Fibroblast of the aortic adventitia (primary cell): ENCODE measurements around the gene VPS35. TPM values are rescaled to one million over a fixed set of nuclear protein-coding genes. Genes with fewer than 3 reads are reported as not detected.

ENCODE experiments used
- DNase-seq: peaks from one replicate; pipeline ENCODE4 v3.0.0-alpha.2; 2010; ENCODE audit warnings: low read depth
- H3K4me3 ChIP-seq: 2 replicates; pipeline ENCODE4 v1.5.1; 2011; ENCODE audit warnings: low read depth, mild to moderate bottlenecking, control low read depth, low read length, moderate library complexity
- total RNA-seq: library from RNA; depleted of rRNA; stranded (reverse); fragments of >200 nt; gene quantifications from 2 replicates; pipeline ENCODE4 v1.2.3, GENCODE V29; 2012; ENCODE audit warnings: low replicate concordance
- TF ChIP-seq, protein P1 (sequence below): IDR thresholded peaks from 2 replicates; pipeline ENCODE4 v1.5.1; 2011; ENCODE audit warnings: mild to moderate bottlenecking, low read length, control low read depth, inconsistent platforms; ENCODE audit not compliant: insufficient read depth

The VPS35 gene
- total RNA-seq, result 154 and 347 TPM in 2 replicates

DNA sequence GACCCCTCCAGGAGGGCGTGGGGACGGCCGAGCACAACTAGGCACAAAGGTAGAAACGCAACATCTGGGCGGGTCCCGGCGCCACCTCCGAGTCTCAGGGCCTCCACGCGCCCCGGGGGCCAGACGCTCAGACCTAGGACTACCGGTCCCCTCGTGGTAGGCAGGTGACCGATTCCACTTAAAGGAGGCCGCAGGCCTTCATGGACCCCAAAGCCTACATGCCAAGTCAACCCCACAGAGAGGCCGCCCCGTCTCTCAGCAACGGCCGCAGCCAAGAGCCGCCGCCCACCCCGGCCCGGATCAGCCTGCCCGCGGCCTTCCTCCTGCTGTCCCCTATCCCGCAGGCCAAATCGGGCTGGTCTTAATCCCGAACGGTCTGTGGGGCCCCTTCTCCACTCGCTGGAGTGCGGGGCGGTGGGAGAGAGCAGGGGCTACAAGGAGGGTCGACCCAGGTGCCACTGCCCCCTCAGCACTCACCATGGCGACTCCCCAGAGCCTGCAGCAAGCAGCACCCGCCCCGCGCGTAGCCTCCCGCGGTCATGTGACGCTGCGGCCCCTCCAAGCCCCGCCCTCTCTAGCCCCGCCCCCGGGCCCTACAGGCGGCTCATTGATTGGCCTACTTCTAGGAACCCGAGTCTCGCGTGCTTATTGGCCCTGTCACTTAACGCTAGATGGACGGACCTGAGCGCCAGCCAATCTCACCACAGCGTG is at the start of gene VPS35:
Gene VPS35, minus strand, starts transcription at position 525 of the 711 bp plus-strand sequence. Its CDS starts 45 bp downstream, at position 480.
- peak within 1 kb of the TSS; percentile 99 for H3K4me3 ChIP-seq
- TF ChIP-seq, protein P1, sequence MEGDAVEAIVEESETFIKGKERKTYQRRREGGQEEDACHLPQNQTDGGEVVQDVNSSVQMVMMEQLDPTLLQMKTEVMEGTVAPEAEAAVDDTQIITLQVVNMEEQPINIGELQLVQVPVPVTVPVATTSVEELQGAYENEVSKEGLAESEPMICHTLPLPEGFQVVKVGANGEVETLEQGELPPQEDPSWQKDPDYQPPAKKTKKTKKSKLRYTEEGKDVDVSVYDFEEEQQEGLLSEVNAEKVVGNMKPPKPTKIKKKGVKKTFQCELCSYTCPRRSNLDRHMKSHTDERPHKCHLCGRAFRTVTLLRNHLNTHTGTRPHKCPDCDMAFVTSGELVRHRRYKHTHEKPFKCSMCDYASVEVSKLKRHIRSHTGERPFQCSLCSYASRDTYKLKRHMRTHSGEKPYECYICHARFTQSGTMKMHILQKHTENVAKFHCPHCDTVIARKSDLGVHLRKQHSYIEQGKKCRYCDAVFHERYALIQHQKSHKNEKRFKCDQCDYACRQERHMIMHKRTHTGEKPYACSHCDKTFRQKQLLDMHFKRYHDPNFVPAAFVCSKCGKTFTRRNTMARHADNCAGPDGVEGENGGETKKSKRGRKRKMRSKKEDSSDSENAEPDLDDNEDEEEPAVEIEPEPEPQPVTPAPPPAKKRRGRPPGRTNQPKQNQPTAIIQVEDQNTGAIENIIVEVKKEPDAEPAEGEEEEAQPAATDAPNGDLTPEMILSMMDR, result peak; percentile 32
- DNase-seq, result peak; percentile 99

DNA sequence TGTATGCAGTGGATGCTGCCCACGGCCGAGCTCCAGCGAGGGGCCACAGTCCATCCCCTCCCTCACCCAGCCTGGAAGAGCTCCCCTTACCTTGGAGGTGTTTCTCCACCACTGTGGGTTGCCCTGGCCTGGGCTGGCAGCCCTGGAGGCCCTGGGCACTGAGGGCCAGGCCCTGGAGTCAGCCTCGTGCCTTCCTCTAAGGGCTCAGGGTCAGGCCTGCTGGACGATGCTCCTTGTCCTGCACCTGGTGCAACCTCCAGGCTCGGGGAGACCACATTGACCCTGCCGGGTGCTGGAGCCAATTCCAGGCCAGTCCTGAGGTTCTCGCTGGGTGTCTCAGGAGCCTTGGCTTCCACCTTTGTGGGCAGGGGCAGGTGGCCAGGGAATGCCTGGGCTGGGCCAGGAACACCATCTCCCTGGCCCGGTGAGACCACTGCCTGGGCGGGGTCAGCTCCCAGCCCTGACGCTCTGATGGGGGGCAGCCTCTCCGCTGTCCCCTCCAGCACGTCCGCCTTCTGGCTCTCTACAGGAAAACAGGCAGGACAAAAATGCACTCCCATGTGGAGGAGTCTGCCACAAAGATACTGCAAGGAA is 48.7 kb upstream of the VPS35 start:
- H3K4me3 ChIP-seq, result no peak overlapping the region
- DNase-seq, result no peak
- TF ChIP-seq, protein P1, result no peak

DNA sequence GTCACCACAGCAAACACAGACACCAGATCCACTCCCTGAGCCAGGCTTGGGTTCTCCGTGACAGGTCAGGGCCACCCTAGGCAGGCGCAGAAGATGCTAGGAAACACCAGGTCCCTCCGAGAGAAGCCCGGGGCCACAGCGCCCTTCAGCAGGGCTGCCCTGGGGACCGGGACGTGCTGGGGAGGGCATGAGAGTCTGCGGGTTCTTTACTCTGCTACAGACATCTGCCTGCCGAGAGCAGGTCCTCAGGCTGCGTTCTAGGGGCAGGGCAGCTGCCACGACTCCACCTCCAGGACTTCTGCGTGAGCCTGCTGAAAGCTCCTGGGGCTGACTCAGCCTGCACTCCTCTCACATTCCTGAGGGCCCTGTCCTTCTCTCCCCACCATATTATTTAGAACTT is 47.7 kb upstream of the VPS35 start:
- H3K4me3 ChIP-seq, result no peak overlapping the region
- DNase-seq, result no peak
- TF ChIP-seq, protein P1, result no peak

DNA sequence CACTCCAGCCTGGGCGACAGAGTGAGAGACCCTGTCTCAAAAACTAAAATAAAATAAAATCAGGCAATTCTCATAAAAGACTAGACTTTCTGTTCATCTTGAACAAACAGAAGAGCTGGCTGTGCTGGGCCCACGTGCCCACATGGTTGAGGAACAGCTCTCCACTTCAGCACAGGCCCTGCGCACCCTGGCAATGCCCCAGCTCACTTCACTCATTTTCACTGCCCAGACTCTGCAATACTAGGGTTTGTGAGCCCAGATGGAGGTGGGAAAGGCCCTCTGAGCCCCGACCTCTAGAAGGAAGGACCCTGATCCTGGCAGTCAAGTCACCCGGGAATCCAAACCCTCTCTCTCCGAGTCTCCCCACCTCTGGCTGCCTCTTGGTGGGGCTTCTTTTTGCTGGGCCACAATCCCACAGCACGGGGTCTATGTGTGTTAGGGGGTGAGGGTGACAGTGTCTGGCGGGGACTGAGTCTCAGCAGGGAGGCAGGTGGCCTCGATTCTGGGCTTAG is 44.4 kb upstream of the VPS35 start:
- DNase-seq, result no peak
- TF ChIP-seq, protein P1, result no peak

DNA sequence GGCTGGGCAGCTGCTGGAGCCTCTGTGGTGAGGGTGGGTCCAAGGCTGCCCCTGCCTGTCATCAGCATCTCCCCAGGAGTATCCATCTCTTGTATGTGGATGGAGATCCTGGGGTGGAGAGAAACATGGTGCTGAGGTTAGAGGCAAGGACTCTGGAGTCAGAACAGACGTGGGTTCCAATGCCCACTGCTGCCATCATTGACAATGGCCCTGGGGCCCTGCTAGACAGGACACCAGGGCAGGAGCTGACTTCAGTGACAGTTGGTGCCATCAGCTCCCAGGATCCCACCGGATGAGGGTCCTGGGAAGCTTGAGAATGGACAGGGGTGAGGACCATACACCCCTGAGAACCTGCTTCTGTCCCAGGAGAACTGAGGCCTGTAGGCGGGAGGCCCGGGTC is 43.6 kb upstream of the VPS35 start:
- H3K4me3 ChIP-seq, result no peak overlapping the region
- DNase-seq, result no peak
- TF ChIP-seq, protein P1, result no peak

More for the DNA sequence above, 44.4 kb upstream of the VPS35 start:
- H3K4me3 ChIP-seq, result no peak overlapping the region

DNA sequence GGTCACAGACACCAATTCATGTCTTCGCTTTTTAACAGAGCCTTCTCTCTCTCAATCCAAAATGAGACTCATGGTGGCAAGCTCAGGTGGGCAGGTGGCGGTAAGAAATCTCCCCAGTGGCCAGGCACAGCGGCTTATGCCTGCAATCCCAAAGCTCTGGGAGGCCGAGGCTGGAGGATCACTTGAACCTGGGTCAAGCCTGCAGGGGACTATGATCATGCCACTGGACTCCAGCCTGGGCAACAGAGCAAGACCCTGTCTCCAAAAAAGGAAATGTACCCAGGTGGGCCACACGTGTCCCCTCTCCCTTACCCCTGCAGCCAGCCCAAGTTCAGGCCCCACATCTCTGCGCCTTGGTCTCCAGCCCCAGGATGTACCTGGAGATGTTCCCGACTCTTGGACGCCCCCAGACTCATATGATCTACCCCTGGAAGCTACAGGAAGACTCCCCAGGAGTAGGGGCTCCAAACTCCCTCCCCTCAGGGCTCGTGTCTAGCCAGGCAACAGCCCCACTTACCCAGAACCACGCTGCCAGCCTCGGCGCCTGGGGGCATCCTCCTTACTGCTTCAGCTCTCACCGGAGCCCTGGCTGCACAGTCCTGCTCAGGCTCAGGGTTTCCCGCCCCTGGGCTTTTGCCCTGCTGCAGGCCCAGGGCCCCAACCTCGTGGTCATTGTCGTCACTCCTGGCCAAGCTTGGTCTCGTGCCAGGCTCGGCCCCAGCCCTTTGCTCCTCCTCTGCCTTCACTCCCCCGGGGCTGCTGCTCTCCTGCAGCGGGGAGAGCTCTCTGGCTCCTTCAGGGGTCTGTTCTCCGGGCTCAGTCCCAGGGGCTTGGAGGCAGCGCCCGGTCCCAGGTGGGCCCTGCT is 42.9 kb upstream of the VPS35 start:
- DNase-seq, result no peak
- TF ChIP-seq, protein P1, result no peak
- H3K4me3 ChIP-seq, result no peak overlapping the region
